Liver (tissue), 9 donors: Measurements from ENCODE around the gene NAT9. TPM values are rescaled to one million over a fixed set of nuclear protein-coding genes. Genes with fewer than 3 reads are reported as not detected.

Source experiments
- DNase-seq: peaks from one replicate; pipeline ENCODE4 v3.0.0-alpha.2; 2017; ENCODE audit warnings: low spot score
- H3K27ac ChIP-seq, 2 donors: one replicate each; pipeline ENCODE4 v1.7.0; 2013; ENCODE audit warnings: inconsistent platforms in 2 of 2, low read length in 2 of 2, control low read depth in 1 of 2, low read depth in 1 of 2, mild to moderate bottlenecking in 1 of 2
- H3K27me3 ChIP-seq, 4 donors: one replicate each; pipeline versions ENCODE4 v1.6.1 to v1.7.0; 2013; ENCODE audit warnings: low read length in 3 of 4, inconsistent platforms in 1 of 4, mild to moderate bottlenecking in 1 of 4, moderate library complexity in 1 of 4; ENCODE audit not compliant: control insufficient read depth in 4 of 4, insufficient read depth in 4 of 4
- H3K36me3 ChIP-seq, 4 donors: one replicate each; pipeline versions ENCODE4 v1.6.1 to v1.7.0; 2013; ENCODE audit warnings: low read length in 3 of 4, mild to moderate bottlenecking in 3 of 4, low read depth in 1 of 4, moderate library complexity in 1 of 4; ENCODE audit not compliant: control insufficient read depth in 4 of 4, insufficient read depth in 3 of 4
- H3K4me1 ChIP-seq, 4 donors: one replicate each; pipeline versions ENCODE4 v1.6.1 to v1.7.0; 2013; ENCODE audit warnings: low read length in 3 of 4, mild to moderate bottlenecking in 3 of 4, moderate library complexity in 1 of 4; ENCODE audit not compliant: control insufficient read depth in 4 of 4, insufficient read depth in 4 of 4
- H3K4me3 ChIP-seq, 3 donors: one replicate each; pipeline versions ENCODE4 v1.6.1 to v1.7.0; 2013; ENCODE audit warnings: low read length in 3 of 3, control low read depth in 1 of 3, low read depth in 1 of 3, mild to moderate bottlenecking in 1 of 3
- H3K9ac ChIP-seq, 2 donors: one replicate each; pipeline ENCODE4 v1.7.0; 2013; ENCODE audit warnings: low read length in 2 of 2, mild to moderate bottlenecking in 2 of 2, moderate library complexity in 2 of 2, control low read depth in 1 of 2, low read depth in 1 of 2
- H3K9me3 ChIP-seq, 4 donors: one replicate each; pipeline versions ENCODE4 v1.6.1 to v1.7.0; 2013; ENCODE audit warnings: low read length in 3 of 4; ENCODE audit not compliant: control insufficient read depth in 4 of 4
- EGR1 ChIP-seq, 2 donors: IDR thresholded peaks; 2 replicates each; pipeline ENCODE4 v1.6.1; 2016 to 2018; ENCODE audit warnings: antibody characterized with exemption in 2 of 2, low read depth in 2 of 2
- HNF4A ChIP-seq, 2 donors: conservative IDR thresholded peaks; 2 replicates each; pipeline ENCODE4 v1.6.1; 2016; ENCODE audit warnings: antibody characterized with exemption in 2 of 2, mild to moderate bottlenecking in 2 of 2
- HNF4G ChIP-seq: IDR thresholded peaks from 2 replicates; pipeline ENCODE4 v1.6.1; 2016; ENCODE audit warnings: antibody characterized with exemption
- RXRA ChIP-seq, 2 donors: IDR thresholded peaks; 2 replicates each; pipeline ENCODE4 v1.6.1; 2017 to 2018; ENCODE audit warnings: antibody characterized with exemption in 2 of 2, mild to moderate bottlenecking in 1 of 2
- SP1 ChIP-seq: IDR thresholded peaks from 2 replicates; pipeline ENCODE4 v1.6.1; 2018; ENCODE audit warnings: antibody characterized with exemption, mild to moderate bottlenecking
- TAF1 ChIP-seq: conservative IDR thresholded peaks from 2 replicates; pipeline ENCODE4 v1.6.1; 2016; ENCODE audit warnings: antibody characterized with exemption, mild to moderate bottlenecking
- YY1 ChIP-seq: IDR thresholded peaks from 2 replicates; pipeline ENCODE4 v1.6.1; 2016; ENCODE audit warnings: antibody characterized with exemption, mild to moderate bottlenecking
- WGBS: extraction: QIAGEN DNeasy Blood & Tissue Kit; methylation state at CpG from one replicate; pipeline ENCODE4 v1.1.7; 2013; 5-methylcytosine and 5-hydroxymethylcytosine counted together
- polyA plus RNA-seq, 2 donors: library from polyadenylated mRNA; stranded (reverse) in 1 of 2; unstranded in 1 of 2; fragments of 200-250 nt in 1 of 2; fragments of >200 nt in 1 of 2; fragmentation: Nextera tagmentation in 1 of 2; extraction: Ambion mirVana in 1 of 2; gene quantifications; one replicate each; pipeline versions ENCODE4 v1.2.1 to v1.2.3, GENCODE V29; 2013 to 2015
- total RNA-seq, 2 donors: library from RNA; depleted of rRNA; stranded (reverse); fragments of >200 nt; gene quantifications; one replicate each; pipeline ENCODE4 v1.2.3, GENCODE V29; 2014
- TF ChIP-seq, protein P1 (sequence below): fragments of 150-350 bp; IDR thresholded peaks from 2 replicates; pipeline ENCODE4 v1.5.1; 2017; ENCODE audit warnings: improper control_type of control experiment, low read depth, low read length; ENCODE audit not compliant: missing input control
- TF ChIP-seq, protein P2 (sequence below): IDR thresholded peaks from 2 replicates; pipeline ENCODE4 v1.6.1; 2016; ENCODE audit warnings: antibody characterized with exemption, mild to moderate bottlenecking
- TF ChIP-seq, protein P3 (sequence below): IDR thresholded peaks from 2 replicates; pipeline ENCODE4 v1.6.1; 2016; ENCODE audit warnings: antibody characterized with exemption
- TF ChIP-seq, protein P4 (sequence below): IDR thresholded peaks from 2 replicates; pipeline ENCODE4 v1.6.1; 2016; ENCODE audit warnings: antibody characterized with exemption
- donor health status: healthy.
- donor health status: healthy.
- donor health status: healthy.
- donor health status: healthy.
- donor health status: healthy.

The NAT9 gene
- total and polyA plus RNA-seq, 4 donors: 8.1 to 25.5 (median 17.1) TPM

DNA sequence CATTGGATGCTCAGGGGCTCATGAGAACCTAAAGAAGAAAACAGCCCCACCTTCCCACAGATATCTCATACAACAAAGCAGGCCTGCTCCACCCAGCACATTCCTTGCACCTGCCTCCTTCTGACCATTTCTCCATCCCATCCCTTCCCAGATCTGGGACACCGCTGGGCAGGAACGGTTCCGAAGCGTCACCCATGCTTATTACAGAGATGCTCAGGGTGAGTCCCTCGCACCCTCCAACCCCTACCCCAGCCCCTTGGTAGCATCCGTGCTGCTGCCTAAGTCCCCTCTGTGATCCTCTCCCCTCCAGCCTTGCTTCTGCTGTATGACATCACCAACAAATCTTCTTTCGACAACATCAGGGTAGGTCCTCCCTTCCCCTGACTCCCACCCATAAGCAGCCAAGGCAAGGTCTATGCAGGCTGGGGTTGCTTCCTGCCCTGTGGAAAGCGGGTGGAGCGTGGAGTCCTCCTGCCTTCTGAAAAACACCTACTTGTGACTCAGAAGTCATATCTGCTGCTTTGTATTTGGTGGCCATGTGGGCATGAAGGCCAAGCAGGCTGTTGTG lies 33.1 kb downstream of the NAT9 start:
- Histone ChIP-seq H3K27me3 (no peaks in the 10 kb centered on the region), H3K4me3 (no peak overlapping the region), H3K9ac (no peak overlapping the region), H3K27ac (no peak overlapping the region), H3K36me3 (no peaks in the 10 kb centered on the region), H3K4me1 (peaks cover 14 to 39% (median 26%) of the 10 kb centered on the region in 4 donors), H3K9me3 (no peaks in the 10 kb centered on the region)
- 96% methylated on average over 9 of the region's 9 CpGs for WGBS
- DNase-seq: no peak
- TF ChIP-seq, protein P1, sequence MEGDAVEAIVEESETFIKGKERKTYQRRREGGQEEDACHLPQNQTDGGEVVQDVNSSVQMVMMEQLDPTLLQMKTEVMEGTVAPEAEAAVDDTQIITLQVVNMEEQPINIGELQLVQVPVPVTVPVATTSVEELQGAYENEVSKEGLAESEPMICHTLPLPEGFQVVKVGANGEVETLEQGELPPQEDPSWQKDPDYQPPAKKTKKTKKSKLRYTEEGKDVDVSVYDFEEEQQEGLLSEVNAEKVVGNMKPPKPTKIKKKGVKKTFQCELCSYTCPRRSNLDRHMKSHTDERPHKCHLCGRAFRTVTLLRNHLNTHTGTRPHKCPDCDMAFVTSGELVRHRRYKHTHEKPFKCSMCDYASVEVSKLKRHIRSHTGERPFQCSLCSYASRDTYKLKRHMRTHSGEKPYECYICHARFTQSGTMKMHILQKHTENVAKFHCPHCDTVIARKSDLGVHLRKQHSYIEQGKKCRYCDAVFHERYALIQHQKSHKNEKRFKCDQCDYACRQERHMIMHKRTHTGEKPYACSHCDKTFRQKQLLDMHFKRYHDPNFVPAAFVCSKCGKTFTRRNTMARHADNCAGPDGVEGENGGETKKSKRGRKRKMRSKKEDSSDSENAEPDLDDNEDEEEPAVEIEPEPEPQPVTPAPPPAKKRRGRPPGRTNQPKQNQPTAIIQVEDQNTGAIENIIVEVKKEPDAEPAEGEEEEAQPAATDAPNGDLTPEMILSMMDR: no peak
- TF ChIP-seq RXRA (IDR thresholded peaks at IDR 0.05) (no peak), EGR1 (IDR thresholded peaks at IDR 0.05; ENCODE audit: low read depth in 2 of 2) (no peak), TAF1 (no peak), SP1 (no peak)
- TF ChIP-seq, protein P2, sequence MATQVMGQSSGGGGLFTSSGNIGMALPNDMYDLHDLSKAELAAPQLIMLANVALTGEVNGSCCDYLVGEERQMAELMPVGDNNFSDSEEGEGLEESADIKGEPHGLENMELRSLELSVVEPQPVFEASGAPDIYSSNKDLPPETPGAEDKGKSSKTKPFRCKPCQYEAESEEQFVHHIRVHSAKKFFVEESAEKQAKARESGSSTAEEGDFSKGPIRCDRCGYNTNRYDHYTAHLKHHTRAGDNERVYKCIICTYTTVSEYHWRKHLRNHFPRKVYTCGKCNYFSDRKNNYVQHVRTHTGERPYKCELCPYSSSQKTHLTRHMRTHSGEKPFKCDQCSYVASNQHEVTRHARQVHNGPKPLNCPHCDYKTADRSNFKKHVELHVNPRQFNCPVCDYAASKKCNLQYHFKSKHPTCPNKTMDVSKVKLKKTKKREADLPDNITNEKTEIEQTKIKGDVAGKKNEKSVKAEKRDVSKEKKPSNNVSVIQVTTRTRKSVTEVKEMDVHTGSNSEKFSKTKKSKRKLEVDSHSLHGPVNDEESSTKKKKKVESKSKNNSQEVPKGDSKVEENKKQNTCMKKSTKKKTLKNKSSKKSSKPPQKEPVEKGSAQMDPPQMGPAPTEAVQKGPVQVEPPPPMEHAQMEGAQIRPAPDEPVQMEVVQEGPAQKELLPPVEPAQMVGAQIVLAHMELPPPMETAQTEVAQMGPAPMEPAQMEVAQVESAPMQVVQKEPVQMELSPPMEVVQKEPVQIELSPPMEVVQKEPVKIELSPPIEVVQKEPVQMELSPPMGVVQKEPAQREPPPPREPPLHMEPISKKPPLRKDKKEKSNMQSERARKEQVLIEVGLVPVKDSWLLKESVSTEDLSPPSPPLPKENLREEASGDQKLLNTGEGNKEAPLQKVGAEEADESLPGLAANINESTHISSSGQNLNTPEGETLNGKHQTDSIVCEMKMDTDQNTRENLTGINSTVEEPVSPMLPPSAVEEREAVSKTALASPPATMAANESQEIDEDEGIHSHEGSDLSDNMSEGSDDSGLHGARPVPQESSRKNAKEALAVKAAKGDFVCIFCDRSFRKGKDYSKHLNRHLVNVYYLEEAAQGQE: no peak

DNA sequence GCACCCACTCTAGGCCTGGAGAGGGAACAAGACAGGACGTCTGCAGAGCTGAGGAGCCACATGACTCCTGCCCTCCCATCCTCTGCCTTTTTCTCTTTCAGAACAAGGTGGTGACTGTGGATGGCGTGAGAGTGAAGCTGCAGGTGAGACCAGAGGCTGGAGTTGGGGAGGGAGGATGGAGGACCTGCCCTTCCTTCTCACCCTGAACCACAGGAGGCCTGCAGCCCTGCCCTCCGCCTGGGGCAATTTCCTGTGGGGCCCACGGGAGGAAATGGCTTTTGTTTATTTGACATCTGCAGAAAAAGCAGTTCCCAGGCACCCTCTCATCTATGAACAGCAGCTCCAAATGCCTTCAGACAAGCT lies 34.0 kb downstream of the NAT9 start:
- WGBS: 56% methylated on average over 4 of the region's 4 CpGs
- H3K36me3 ChIP-seq: no peaks in the 10 kb centered on the region
- no peak for DNase-seq
- no peak overlapping the region for H3K27ac ChIP-seq
- H3K4me1 ChIP-seq: peaks cover 12 to 41% (median 26%) of the 10 kb centered on the region in 4 donors
- H3K9me3 ChIP-seq: no peaks in the 10 kb centered on the region
- TF ChIP-seq, protein P3, sequence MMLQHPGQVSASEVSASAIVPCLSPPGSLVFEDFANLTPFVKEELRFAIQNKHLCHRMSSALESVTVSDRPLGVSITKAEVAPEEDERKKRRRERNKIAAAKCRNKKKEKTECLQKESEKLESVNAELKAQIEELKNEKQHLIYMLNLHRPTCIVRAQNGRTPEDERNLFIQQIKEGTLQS: no peak
- TF ChIP-seq EGR1 (IDR thresholded peaks at IDR 0.05; ENCODE audit: low read depth in 2 of 2): no peak
- TF ChIP-seq RXRA (IDR thresholded peaks at IDR 0.05): no peak
- TF ChIP-seq HNF4A (conservative IDR thresholded peaks at IDR 0.05): no peak
- TF ChIP-seq, protein P1: no peak
- TF ChIP-seq YY1: no peak
- TF ChIP-seq HNF4G: no peak
- TF ChIP-seq, protein P4, sequence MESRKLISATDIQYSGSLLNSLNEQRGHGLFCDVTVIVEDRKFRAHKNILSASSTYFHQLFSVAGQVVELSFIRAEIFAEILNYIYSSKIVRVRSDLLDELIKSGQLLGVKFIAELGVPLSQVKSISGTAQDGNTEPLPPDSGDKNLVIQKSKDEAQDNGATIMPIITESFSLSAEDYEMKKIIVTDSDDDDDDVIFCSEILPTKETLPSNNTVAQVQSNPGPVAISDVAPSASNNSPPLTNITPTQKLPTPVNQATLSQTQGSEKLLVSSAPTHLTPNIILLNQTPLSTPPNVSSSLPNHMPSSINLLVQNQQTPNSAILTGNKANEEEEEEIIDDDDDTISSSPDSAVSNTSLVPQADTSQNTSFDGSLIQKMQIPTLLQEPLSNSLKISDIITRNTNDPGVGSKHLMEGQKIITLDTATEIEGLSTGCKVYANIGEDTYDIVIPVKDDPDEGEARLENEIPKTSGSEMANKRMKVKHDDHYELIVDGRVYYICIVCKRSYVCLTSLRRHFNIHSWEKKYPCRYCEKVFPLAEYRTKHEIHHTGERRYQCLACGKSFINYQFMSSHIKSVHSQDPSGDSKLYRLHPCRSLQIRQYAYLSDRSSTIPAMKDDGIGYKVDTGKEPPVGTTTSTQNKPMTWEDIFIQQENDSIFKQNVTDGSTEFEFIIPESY: no peak
- no peak overlapping the region for H3K4me3 ChIP-seq
- no peak overlapping the region for H3K9ac ChIP-seq
- no peaks in the 10 kb centered on the region for H3K27me3 ChIP-seq
